Measurements from ENCODE around the gene GALNT8.

The GALNT8 gene

GRCh38 chr12:4800555-4800954 is 80.4 kb downstream of the GALNT8 start:
- DNase-seq = no peak

GRCh38 chr12:4802841-4803240 is 82.6 kb downstream of the GALNT8 start:
- DNase-seq = no peak

- DNase-seq = no peak
Observed at GRCh38 chr12:4806439-4807115, 86.4 kb downstream of the GALNT8 start.

- no peak for DNase-seq
Observed at GRCh38 chr12:4807116-4807783, 87.0 kb downstream of the GALNT8 start.

GRCh38 chr12:4807813-4808212 is 87.6 kb downstream of the GALNT8 start:
- DNase-seq = no peak

- DNase-seq = no peak
Observed at GRCh38 chr12:4809013-4809448, 88.8 kb downstream of the GALNT8 start.

- no peak for DNase-seq
Observed at GRCh38 chr12:4809449-4810218, 89.4 kb downstream of the GALNT8 start.

- no peak for DNase-seq
Observed at GRCh38 chr12:4810219-4810671, 90.0 kb downstream of the GALNT8 start.

- no peak for DNase-seq
Observed at GRCh38 chr12:4812624-4813327, 92.6 kb downstream of the GALNT8 start.

GRCh38 chr12:4813741-4814140 is 93.5 kb downstream of the GALNT8 start:
- DNase-seq = no peak

GRCh38 chr12:4814485-4814884 is 94.3 kb downstream of the GALNT8 start:
- DNase-seq = no peak

- DNase-seq = no peak
Observed at GRCh38 chr12:4816744-4817525, 96.7 kb downstream of the GALNT8 start.

- DNase-seq = no peak
Observed at GRCh38 chr12:4817880-4818279, 97.7 kb downstream of the GALNT8 start.

GRCh38 chr12:4819654-4820053 is 99.5 kb downstream of the GALNT8 start:
- no peak for DNase-seq

GRCh38 chr12:4820971-4821370 is 100.8 kb downstream of the GALNT8 start:
- no peak for DNase-seq

Measured in NCI-H510A treated with DMSO at 0.1 percent for 48 hours (cell line).